HCT116 (cell line): ENCODE data around the gene CDK14. TPM values are rescaled to one million over a fixed set of nuclear protein-coding genes. Genes with fewer than 3 reads are reported as not detected.

Experiments used
- ATAC-seq: fragments of 200-7000 bp; cut with Tn5 transposase; 2 replicates; pipeline ENCODE4 v1.9.1; 2020; ENCODE audit warnings: mild to moderate bottlenecking, moderate library complexity
- BruUV-seq: library from RNA; stranded (reverse); fragments of 400-500 nt; replicated peaks from 2 replicates; lab custom pipeline; 2021; lab: Mats Ljungman, UMichigan
- CTCF ChIA-PET: fragments of 300-600 bp; sonication (Branson Sonifier 250); formaldehyde crosslinking; loops from one replicate; lab custom pipeline; 2021; ENCODE audit warnings: antibody characterized with exemption; lab: Charles Lee
- POLR2A ChIA-PET: fragments of 300-600, 350-600 bp; sonication (Branson Sonifier 250); formaldehyde crosslinking; loops from one replicate; lab custom pipeline; 2021; ENCODE audit warnings: antibody characterized with exemption; lab: Charles Lee
- RAD21 ChIA-PET, 2 experiments: fragments of 300-600 bp; sonication (Branson Sonifier 250); formaldehyde crosslinking; loops; one replicate each; lab custom pipeline; 2023; ENCODE audit warnings: low total read pairs in 2 of 2; ENCODE audit not compliant: uncharacterized antibody in 2 of 2, unreplicated experiment in 2 of 2, low non-redundant PET in 1 of 2; lab: Charles Lee
- DNase-seq: peaks from one replicate; pipeline ENCODE4 v3.0.0-alpha.2; 2010; ENCODE audit warnings: low read depth, low spot score
- H2AFZ ChIP-seq: fragments of 200-600 bp; shearing (Covaris generic), sonication (generic); 2 replicates; pipeline ENCODE4 v1.6.1; 2017; ENCODE audit warnings: low read depth, mixed run types, mixed read lengths, antibody characterized with exemption, low read length; ENCODE audit not compliant: poor library complexity, severe bottlenecking
- H3K27ac ChIP-seq: 2 replicates; pipeline ENCODE4 v1.5.1; 2012; ENCODE audit warnings: low read depth, low read length
- H3K27me3 ChIP-seq: fragments of 200-600 bp; sonication (generic); 2 replicates; pipeline ENCODE4 v1.6.1; 2016; ENCODE audit warnings: mixed run types, low read length, mixed read lengths; ENCODE audit not compliant: insufficient read depth
- H3K36me3 ChIP-seq, 2 experiments: fragments of 200-500 bp in 1 of 2; fragments of 200-600 bp in 1 of 2; sonication (Bioruptor generic) in 1 of 2; sonication (generic) in 1 of 2; 2 replicates each; pipeline versions ENCODE4 v1.5.1 to v1.6.1; 2014 to 2016; ENCODE audit warnings: low read length in 2 of 2, inconsistent platforms in 1 of 2, mixed read lengths in 1 of 2, mixed run types in 1 of 2; ENCODE audit not compliant: insufficient read depth in 2 of 2, control insufficient read depth in 1 of 2
- H3K4me1 ChIP-seq, 2 experiments: fragments of 200-600 bp in 1 of 2; sonication (generic) in 1 of 2; 2 replicates each; pipeline versions ENCODE4 v1.5.1 to v1.6.1; 2012 to 2017; ENCODE audit warnings: low read length in 2 of 2, inconsistent platforms in 1 of 2, mild to moderate bottlenecking in 1 of 2, mixed read lengths in 1 of 2, mixed run types in 1 of 2, moderate library complexity in 1 of 2; ENCODE audit not compliant: insufficient read depth in 2 of 2, control insufficient read depth in 1 of 2
- H3K4me2 ChIP-seq: fragments of 200-600 bp; sonication (generic); 2 replicates; pipeline ENCODE4 v1.6.1; 2017; ENCODE audit warnings: mixed run types, low read length, mixed read lengths
- H3K4me3 ChIP-seq, 2 experiments: fragments of 200-600 bp in 1 of 2; sonication (generic) in 1 of 2; replicated peaks in 1 of 2; 2 replicates each; pipeline ENCODE4 v1.5.1; 2011 to 2016; ENCODE audit warnings: low read length in 2 of 2, control low read depth in 1 of 2, low read depth in 1 of 2, mild to moderate bottlenecking in 1 of 2, mixed read lengths in 1 of 2, mixed run types in 1 of 2
- H3K79me2 ChIP-seq: fragments of 200-600 bp; sonication (generic); 2 replicates; pipeline ENCODE4 v1.6.1; 2017; ENCODE audit warnings: mild to moderate bottlenecking, mixed run types, low read length, moderate library complexity, mixed read lengths; ENCODE audit not compliant: insufficient read depth
- H3K9ac ChIP-seq: fragments of 200-600 bp; sonication (generic); 2 replicates; pipeline ENCODE4 v1.6.1; 2016; ENCODE audit warnings: low read length, mixed read lengths
- H3K9me2 ChIP-seq: fragments of 200-600 bp; sonication (generic), shearing (Covaris generic); 2 replicates; pipeline ENCODE4 v1.6.1; 2017; ENCODE audit warnings: mixed run types, mild to moderate bottlenecking, moderate library complexity; ENCODE audit not compliant: insufficient read depth
- H3K9me3 ChIP-seq, 2 experiments: fragments of 200-500 bp in 1 of 2; fragments of 200-600 bp in 1 of 2; sonication (Bioruptor generic) in 1 of 2; sonication (generic) in 1 of 2; 2 replicates each; pipeline ENCODE4 v1.6.1; 2014 to 2017; ENCODE audit warnings: low read length in 2 of 2, mixed read lengths in 2 of 2, inconsistent platforms in 1 of 2, low read depth in 1 of 2, mild to moderate bottlenecking in 1 of 2, mixed run types in 1 of 2, moderate library complexity in 1 of 2; ENCODE audit not compliant: control insufficient read depth in 1 of 2, insufficient read depth in 1 of 2
- H4K20me1 ChIP-seq: fragments of 200-600 bp; sonication (generic), shearing (Covaris generic); 2 replicates; pipeline ENCODE4 v1.6.1; 2017; ENCODE audit warnings: mixed run types, mild to moderate bottlenecking, moderate library complexity; ENCODE audit not compliant: insufficient read depth
- ATF3 ChIP-seq: IDR thresholded peaks from 2 replicates; pipeline ENCODE4 v1.6.1; 2012
- JUND ChIP-seq: IDR thresholded peaks from 2 replicates; pipeline ENCODE4 v1.6.1; 2012
- POLR2AphosphoS5 ChIP-seq: IDR thresholded peaks from 2 replicates; pipeline ENCODE4 v1.6.1; 2011; ENCODE audit warnings: mild to moderate bottlenecking, low read depth, low read length, moderate library complexity
- SIN3A ChIP-seq: IDR thresholded peaks from 2 replicates; pipeline ENCODE4 v1.6.1; 2012; ENCODE audit warnings: low read depth
- SP1 ChIP-seq: IDR thresholded peaks from 2 replicates; pipeline ENCODE4 v1.6.1; 2012; ENCODE audit warnings: low read depth
- intact Hi-C: fragments of 100-400 bp; cut with micrococcal nuclease; formaldehyde crosslinking; loops from 2 replicates; pipeline ENCODE4 v1.10.0; 2022
- total RNA-seq: library from RNA; stranded (reverse); gene quantifications from one replicate; pipeline ENCODE4 v1.2.1, GENCODE V29; 2021; ENCODE audit not compliant: unreplicated experiment

CDK14 gene
- total RNA-seq, 1 experiment from 2014 or later: 10.2 TPM

- Histone ChIP-seq H3K4me3 (no peak overlapping the region), H3K36me3 (no peaks in the 10 kb centered on the region), H3K27me3 (no peaks in the 10 kb centered on the region), H3K9me2 (no peaks in the 10 kb centered on the region), H3K4me2 (no peak overlapping the region), H3K9ac (no peak overlapping the region), H3K27ac (no peak overlapping the region), H3K4me1 (no peaks in the 10 kb centered on the region), H3K79me2 (no peaks in the 10 kb centered on the region), H3K9me3 (no peaks in the 10 kb centered on the region), H4K20me1 (no peaks in the 10 kb centered on the region), H2AFZ (no peak overlapping the region)
- no TSS peak for BruUV-seq
- POLR2A ChIA-PET: no interaction called here
- intact Hi-C loops: no loop called here
- ATAC-seq (no peak), DNase-seq (no peak)
- CTCF ChIA-PET: interaction anchor here (1.7 kb wide), 1 partner anchor 10 kb away, joined by 6 read pairs; no protein-coding TSS in a partner anchor
- RAD21 ChIA-PET: no interaction called here
- no peak for TF ChIP-seq ATF3
- TF ChIP-seq SP1: no peak
- TF ChIP-seq POLR2AphosphoS5: no peak
- no peak for TF ChIP-seq JUND
Observed at GRCh38 chr7:90938371-90938770, 342.2 kb downstream of the CDK14 start.

- BruUV-seq: no TSS peak
- intact Hi-C loops: no loop called here
Observed at GRCh38 chr7:90939666-90940065, 343.5 kb downstream of the CDK14 start.

More at GRCh38 chr7:90939666-90940065, 343.5 kb downstream of the CDK14 start:
- Histone ChIP-seq H3K4me1 (no peaks in the 10 kb centered on the region), H3K9me3 (no peaks in the 10 kb centered on the region), H3K36me3 (no peaks in the 10 kb centered on the region), H2AFZ (no peak overlapping the region), H3K9me2 (no peaks in the 10 kb centered on the region), H3K27me3 (no peaks in the 10 kb centered on the region), H3K9ac (no peak overlapping the region), H3K79me2 (no peaks in the 10 kb centered on the region), H4K20me1 (no peaks in the 10 kb centered on the region), H3K4me3 (no peak overlapping the region), H3K4me2 (no peak overlapping the region), H3K27ac (no peak overlapping the region)
- DNase-seq (no peak), ATAC-seq (no peak)
- TF ChIP-seq SIN3A: no peak
- TF ChIP-seq POLR2AphosphoS5: no peak
- RAD21 ChIA-PET: no interaction called here
- POLR2A ChIA-PET: no interaction called here
- CTCF ChIA-PET: no interaction called here
